Stomach (tissue), 9 donors: ENCODE measurements around the gene SLC25A23. TPM values are rescaled to one million over a fixed set of nuclear protein-coding genes. Genes with fewer than 3 reads are reported as not detected.

Experiments used
- DNase-seq, 2 donors: peaks; one replicate each; pipeline versions ENCODE4 v3.0.0 to v3.0.0-alpha.2; 2013 to 2019
- H3K27ac ChIP-seq, 5 donors: fragments of 200-600 bp in 4 of 5; sonication (generic) in 4 of 5; one replicate each; pipeline ENCODE4 v1.5.1; 2013 to 2019; ENCODE audit warnings: mild to moderate bottlenecking in 1 of 5, moderate library complexity in 1 of 5
- H3K27me3 ChIP-seq, 3 donors: fragments of 200-600 bp; sonication (generic); one replicate each; pipeline ENCODE4 v1.5.1; 2017 to 2019; ENCODE audit warnings: mixed run types in 1 of 3
- H3K36me3 ChIP-seq, 4 donors: fragments of 200-600 bp; sonication (generic); 1 replicate in 3 of 4; 2 replicates in 1 of 4; pipeline ENCODE4 v1.5.1; 2016 to 2019
- H3K4me1 ChIP-seq, 4 donors: fragments of 200-600 bp; sonication (generic); one replicate each; pipeline ENCODE4 v1.5.1; 2016 to 2019
- H3K4me3 ChIP-seq, 4 donors: fragments of 200-600 bp; sonication (generic) in 3 of 4; one replicate each; pipeline ENCODE4 v1.5.1; 2016 to 2019; ENCODE audit warnings: mild to moderate bottlenecking in 1 of 4
- H3K9me3 ChIP-seq, 4 donors: fragments of 200-600 bp; sonication (generic); one replicate each; pipeline ENCODE4 v1.5.1; 2016 to 2019
- EP300 ChIP-seq: sonication (generic); formaldehyde crosslinking; IDR thresholded peaks from one replicate; pipeline ENCODE4 v1.6.1; 2017; ENCODE audit warnings: antibody characterized with exemption
- POLR2A ChIP-seq, 4 donors: fragments of 450-650 bp; IDR thresholded peaks; one replicate each; pipeline ENCODE4 v1.6.1; 2016; ENCODE audit warnings: antibody characterized with exemption in 4 of 4, control low read depth in 2 of 4, mild to moderate bottlenecking in 1 of 4, moderate library complexity in 1 of 4
- POLR2AphosphoS5 ChIP-seq, 3 donors: sonication (generic); formaldehyde crosslinking; IDR thresholded peaks; one replicate each; pipeline ENCODE4 v1.6.1; 2016; ENCODE audit warnings: antibody characterized with exemption in 3 of 3
- WGBS, 5 donors: extraction: QIAGEN DNeasy Blood & Tissue Kit in 3 of 5; methylation state at CpG; one replicate each; pipeline versions ENCODE4 v1.1.5 to v1.1.7; 2013 to 2018; 5-methylcytosine and 5-hydroxymethylcytosine counted together
- intact Hi-C: fragments of 100-400 bp; cut with DNase I; formaldehyde crosslinking; loops from one replicate; pipeline ENCODE4 v1.15.1; 2023; ENCODE audit warnings: low total_unique reads
- polyA plus RNA-seq, 3 donors: library from polyadenylated mRNA; stranded (reverse); fragments of 200-250 nt; gene quantifications; one replicate each; pipeline ENCODE4 v1.2.3, GENCODE V29; 2013
- total RNA-seq, 5 donors: library from RNA; depleted of rRNA; stranded (reverse); fragments of >200 nt; gene quantifications; one replicate each; pipeline versions ENCODE4 v1.1.0 to v1.2.3, GENCODE V29; 2014 to 2016
- TF ChIP-seq, protein P1 (sequence below), 7 experiments: fragments of 450-650 bp in 4 of 7; fragments of 200-600 bp in 3 of 7; sonication (generic) in 3 of 7; IDR thresholded peaks; one replicate each; pipeline ENCODE4 v1.5.1; 2016 to 2019; ENCODE audit warnings: antibody characterized with exemption in 7 of 7, control low read depth in 2 of 7, mild to moderate bottlenecking in 1 of 7
- donor health status: healthy with polysubstance abuse.
- donor health status: Bipolar disorder and iron deficiency.
- donor health status: healthy.

SLC25A23 gene
- total and polyA plus RNA-seq, 8 donors, result 20.7 to 191 (median 38.3) TPM

DNA sequence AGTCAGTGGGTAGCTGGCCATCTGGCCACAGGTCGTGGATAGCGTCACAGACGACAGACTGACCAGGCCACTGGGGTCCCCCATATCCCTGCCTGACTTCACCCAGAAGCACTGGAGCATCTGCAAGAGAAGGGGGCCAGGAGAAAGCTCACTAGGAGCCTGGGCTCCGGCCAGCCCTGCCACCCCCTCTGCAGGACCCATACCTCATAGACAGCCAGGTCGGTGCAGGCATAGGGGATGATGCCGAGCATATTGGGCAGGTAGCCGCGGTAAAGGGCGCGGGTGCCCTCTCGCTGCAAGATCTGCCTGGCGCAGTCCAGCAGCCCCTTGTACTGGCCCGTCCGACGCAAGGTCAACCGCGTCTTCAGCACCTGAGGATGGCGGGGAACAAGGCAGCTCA lies 32.5 kb downstream of the SLC25A23 start:
- intact Hi-C loops, result no loop called here
- H3K4me3 ChIP-seq, result no peak overlapping the region
- H3K4me1 ChIP-seq, result peaks cover 10 to 27% (median 20%) of the 10 kb centered on the region in 4 donors
- no peak for DNase-seq
- H3K27ac ChIP-seq, result no peak overlapping the region
- peaks cover 0 to 3% (median under 1%) of the 10 kb centered on the region in 4 donors for H3K36me3 ChIP-seq
- TF ChIP-seq EP300 (no peak), POLR2AphosphoS5 (IDR thresholded peaks at IDR 0.05) (no peak), POLR2A (IDR thresholded peaks at IDR 0.05) (no peak)
- TF ChIP-seq, protein P1, sequence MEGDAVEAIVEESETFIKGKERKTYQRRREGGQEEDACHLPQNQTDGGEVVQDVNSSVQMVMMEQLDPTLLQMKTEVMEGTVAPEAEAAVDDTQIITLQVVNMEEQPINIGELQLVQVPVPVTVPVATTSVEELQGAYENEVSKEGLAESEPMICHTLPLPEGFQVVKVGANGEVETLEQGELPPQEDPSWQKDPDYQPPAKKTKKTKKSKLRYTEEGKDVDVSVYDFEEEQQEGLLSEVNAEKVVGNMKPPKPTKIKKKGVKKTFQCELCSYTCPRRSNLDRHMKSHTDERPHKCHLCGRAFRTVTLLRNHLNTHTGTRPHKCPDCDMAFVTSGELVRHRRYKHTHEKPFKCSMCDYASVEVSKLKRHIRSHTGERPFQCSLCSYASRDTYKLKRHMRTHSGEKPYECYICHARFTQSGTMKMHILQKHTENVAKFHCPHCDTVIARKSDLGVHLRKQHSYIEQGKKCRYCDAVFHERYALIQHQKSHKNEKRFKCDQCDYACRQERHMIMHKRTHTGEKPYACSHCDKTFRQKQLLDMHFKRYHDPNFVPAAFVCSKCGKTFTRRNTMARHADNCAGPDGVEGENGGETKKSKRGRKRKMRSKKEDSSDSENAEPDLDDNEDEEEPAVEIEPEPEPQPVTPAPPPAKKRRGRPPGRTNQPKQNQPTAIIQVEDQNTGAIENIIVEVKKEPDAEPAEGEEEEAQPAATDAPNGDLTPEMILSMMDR (IDR thresholded peaks at IDR 0.05), result no peak
- no peaks in the 10 kb centered on the region for H3K9me3 ChIP-seq
- WGBS, 5 donors, result 92 to 97% (median 95%) methylated on average over 16 to 18 of the region's 18 CpGs
- no peaks in the 10 kb centered on the region for H3K27me3 ChIP-seq

GRCh38 chr19:6425732-6426620 lies 33.6 kb downstream of the SLC25A23 start:
- Histone ChIP-seq H3K4me1 (peaks cover 15 to 35% (median 31%) of the 10 kb centered on the region in 4 donors), H3K27me3 (no peaks in the 10 kb centered on the region), H3K36me3 (peaks cover 7 to 14% (median 12%) of the 10 kb centered on the region in 4 donors), H3K9me3 (no peaks in the 10 kb centered on the region), H3K27ac (peak overlapping the region; percentile 67 to 87 (median 85)), H3K4me3 (peak overlapping the region; percentile 13 to 32 (median 20))
- peak in 1 of 2 donors; percentile 44 for DNase-seq
- WGBS, 5 donors, result 91 to 94% (median 93%) methylated on average over 21 of the region's 21 CpGs
- intact Hi-C loops, result no loop called here
- TF ChIP-seq POLR2A (IDR thresholded peaks at IDR 0.05) (no peak), POLR2AphosphoS5 (IDR thresholded peaks at IDR 0.05) (no peak), EP300 (no peak)
- TF ChIP-seq, protein P1 (IDR thresholded peaks at IDR 0.05), result no peak

DNA sequence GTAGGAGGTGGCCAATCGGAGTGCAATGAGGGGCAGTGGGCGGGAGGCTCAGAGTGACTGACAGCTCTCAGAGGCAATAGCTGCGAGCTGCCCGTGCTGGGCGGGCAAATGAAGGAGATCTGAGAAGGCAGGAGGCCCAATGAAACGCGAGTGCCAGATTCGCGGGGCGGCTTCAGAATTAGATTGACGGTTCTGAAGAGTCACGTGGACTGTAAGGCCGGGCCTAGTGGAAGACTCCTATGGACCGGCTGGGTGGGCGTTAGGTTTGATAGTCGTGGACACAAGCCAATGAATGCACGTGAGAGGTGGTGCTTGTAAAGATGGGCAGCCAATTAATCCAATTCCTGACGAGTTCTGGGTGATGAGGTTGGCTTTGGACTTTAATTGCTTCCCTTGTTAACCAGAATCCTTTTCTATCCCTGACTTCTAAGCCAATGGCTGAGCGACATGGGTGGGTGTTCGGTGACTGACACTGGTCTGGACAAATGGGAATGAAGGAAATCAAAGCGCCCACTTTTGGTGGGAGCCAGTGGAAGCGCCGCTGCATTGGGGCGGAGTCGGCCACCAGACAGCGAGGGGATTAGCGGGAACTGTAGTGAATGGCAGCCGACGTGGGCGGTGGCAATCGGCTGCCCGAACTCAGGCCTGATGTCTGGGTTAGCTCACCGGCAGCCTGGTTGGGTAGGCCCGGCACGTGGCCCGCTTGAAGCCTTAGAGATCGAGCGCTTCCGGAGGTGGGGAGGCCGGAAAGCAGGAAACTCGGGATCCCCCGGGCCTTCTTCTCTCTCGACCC lies 34.5 kb downstream of the SLC25A23 start:
- Histone ChIP-seq H3K4me1 (peaks cover 15 to 41% (median 35%) of the 10 kb centered on the region in 4 donors), H3K36me3 (peaks cover 16 to 23% (median 21%) of the 10 kb centered on the region in 4 donors), H3K9me3 (no peaks in the 10 kb centered on the region), H3K4me3 (peak overlapping the region; percentile 15 to 92 (median 86)), H3K27me3 (no peaks in the 10 kb centered on the region), H3K27ac (peak overlapping the region; percentile 67 to 87 (median 85))
- peak; percentile 99 to 100 for DNase-seq
- intact Hi-C loops, result no loop called here
- WGBS, 5 donors, result 5 to 12% (median 7%) methylated on average over 39 to 43 of the region's 43 CpGs
- peak in 1 of 3 donors; percentile 72 for TF ChIP-seq POLR2AphosphoS5 (IDR thresholded peaks at IDR 0.05)
- TF ChIP-seq, protein P1 (IDR thresholded peaks at IDR 0.05), result no peak
